PFSK-1 (cell line): ENCODE data around the gene ADCK1.

Experiments
- FOXP2 ChIP-seq: optimal IDR thresholded peaks from 2 replicates; pipeline ENCODE3; 2011; ENCODE audit warnings: borderline replicate concordance, control low read depth, inconsistent platforms; ENCODE audit not compliant: insufficient read depth; ENCODE audit errors: extremely low read length, extremely low read depth
- POLR2AphosphoS5 ChIP-seq: IDR thresholded peaks from 2 replicates; pipeline ENCODE4 v1.6.1; 2012; ENCODE audit warnings: low read depth, mild to moderate bottlenecking, control low read depth, low read length, moderate library complexity
- REST ChIP-seq, 2 experiments: IDR thresholded peaks; 2 replicates each; pipeline versions ENCODE4 v1.6.1 to v1.8.0; 2011 to 2012; ENCODE audit warnings: low read depth in 2 of 2, low read length in 2 of 2, control low read depth in 1 of 2, inconsistent platforms in 1 of 2, mild to moderate bottlenecking in 1 of 2, moderate library complexity in 1 of 2; ENCODE audit not compliant: insufficient read depth in 1 of 2
- SIN3A ChIP-seq: IDR thresholded peaks from 2 replicates; pipeline ENCODE4 v1.6.1; 2012; ENCODE audit warnings: mild to moderate bottlenecking, low read length, moderate library complexity, borderline replicate concordance; ENCODE audit not compliant: insufficient read depth
- TAF1 ChIP-seq: IDR thresholded peaks from 2 replicates; pipeline ENCODE4 v1.6.1; 2012; ENCODE audit warnings: low read length, control low read depth, borderline replicate concordance; ENCODE audit not compliant: insufficient read depth

DNA sequence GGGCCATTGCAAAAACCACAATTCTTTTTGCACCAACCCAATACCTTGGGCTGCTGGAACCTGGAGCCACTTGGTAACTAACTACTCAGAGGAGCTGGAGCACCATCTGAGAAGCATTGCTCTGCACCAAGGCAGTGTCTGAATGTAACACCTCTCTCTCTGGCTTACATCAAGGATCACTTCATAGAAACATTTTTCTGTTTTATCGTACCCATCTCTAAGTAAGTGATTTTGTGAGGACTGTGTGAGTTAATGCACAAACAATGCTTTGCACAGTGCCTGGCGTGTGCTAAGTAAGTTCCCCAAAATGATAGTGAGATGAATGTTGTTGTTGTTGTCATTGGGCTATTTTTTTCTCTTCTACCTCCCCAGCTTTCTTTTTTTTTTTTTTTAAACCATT, 111.4 kb downstream of the ADCK1 start:
- TF ChIP-seq REST (IDR thresholded peaks at IDR 0.05; ENCODE audit: insufficient read depth in 1 of 2, low read depth in 2 of 2, low read length in 2 of 2) (no peak), POLR2AphosphoS5 (no peak), SIN3A (no peak), TAF1 (no peak), FOXP2 (no peak)
